Activated T-helper 2 cell treated with anti-CD3 and anti-CD28 coated beads, Interferon-gamma antibody, Interleukin-2, Interleukin-4, amounts not matched to agents 10 μg/mL and 5 μg/mL and 100 μg/mL, durations not matched to agents 14 hours and 24 hours and 36 hours (primary cell): Measurements from ENCODE around the gene SLC25A4. TPM values are rescaled to one million over a fixed set of nuclear protein-coding genes. Genes with fewer than 3 reads are reported as not detected.
"Not testable (repeated sequence)": the region's sequence is repeated elsewhere in the genome, so short reads cannot be mapped to it uniquely, and the experiment has no call there.

ENCODE experiments used
- DNase-seq: peaks from one replicate; pipeline ENCODE4 v3.0.0; 2021; ENCODE audit warnings: low spot score
- H3K27ac Mint-ChIP-seq: one replicate; pipeline ENCODE4 v1.8.0; 2021; ENCODE audit warnings: mixed read lengths
- H3K27me3 Mint-ChIP-seq: one replicate; pipeline ENCODE4 v1.8.0; 2021; ENCODE audit warnings: low read depth, mixed read lengths
- H3K36me3 Mint-ChIP-seq: one replicate; pipeline ENCODE4 v1.8.0; 2021; ENCODE audit warnings: low read depth, mixed read lengths
- H3K4me1 Mint-ChIP-seq: one replicate; pipeline ENCODE4 v1.8.0; 2021; ENCODE audit warnings: low read depth, mixed read lengths
- H3K4me3 Mint-ChIP-seq: one replicate; pipeline ENCODE4 v1.8.0; 2021; ENCODE audit warnings: low read depth, mild to moderate bottlenecking, moderate library complexity, mixed read lengths
- H3K9me3 Mint-ChIP-seq: one replicate; pipeline ENCODE4 v1.8.0; 2021; ENCODE audit warnings: mixed read lengths
- intact Hi-C: fragments of 100-400 bp; cut with micrococcal nuclease; formaldehyde crosslinking; loops from one replicate; pipeline ENCODE4 v1.15.1; 2023
- total RNA-seq: library from RNA; stranded (reverse); gene quantifications from 2 replicates; pipeline ENCODE4 v1.2.3, GENCODE V29; 2022

The SLC25A4 gene
- total RNA-seq, result 5.0 and 6.0 TPM in 2 replicates

DNA sequence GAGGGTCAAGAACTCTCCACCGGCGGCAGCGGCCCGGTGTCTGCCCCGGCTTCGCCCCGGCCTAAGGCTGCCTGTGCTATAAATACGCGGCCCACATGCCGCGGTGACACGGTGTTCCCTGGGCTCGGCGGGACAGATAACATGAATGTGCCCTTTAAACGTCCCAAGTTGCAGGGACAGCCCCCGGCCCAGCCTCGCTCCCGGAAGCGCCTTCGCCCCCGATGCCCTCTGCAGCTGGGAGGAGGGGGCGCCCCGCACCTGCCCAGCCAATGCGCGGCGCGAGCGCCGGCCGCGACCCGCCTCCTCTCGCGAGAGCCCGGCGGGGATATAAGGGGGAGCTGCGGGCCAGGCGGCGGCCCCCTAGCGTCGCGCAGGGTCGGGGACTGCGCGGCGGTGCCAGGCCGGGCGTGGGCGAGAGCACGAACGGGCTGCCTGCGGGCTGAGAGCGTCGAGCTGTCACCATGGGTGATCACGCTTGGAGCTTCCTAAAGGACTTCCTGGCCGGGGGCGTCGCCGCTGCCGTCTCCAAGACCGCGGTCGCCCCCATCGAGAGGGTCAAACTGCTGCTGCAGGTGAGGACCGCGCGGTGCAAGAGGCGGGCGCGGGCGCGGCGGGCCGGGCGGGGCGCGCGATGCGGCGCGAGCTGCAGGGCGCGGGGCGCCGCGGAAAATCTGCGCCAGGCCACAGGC lies at the start of gene SLC25A4:
TSS of gene SLC25A4 (plus strand) at position 355 of the 689 bp plus-strand sequence. CDS start at position 462, 107 bp downstream.
- H3K4me3 Mint-ChIP-seq, result peak within 1 kb of the TSS; percentile 83
- intact Hi-C loops, result loop anchor here (2.0 to 10.0 kb wide), 3 partner anchors 22 to 252 kb away; partner anchors contain the start of genes ANKRD37 and LRP2BP

GRCh38 chr4:185093603-185094002 lies 49.5 kb upstream of the SLC25A4 start:
- intact Hi-C loops, result no loop called here
- Mint-ChIP-seq H3K27ac (no peak overlapping the region), H3K9me3 (no peaks in the 10 kb centered on the region), H3K4me3 (no peak overlapping the region), H3K4me1 (no peaks in the 10 kb centered on the region), H3K27me3 (peaks cover 37% of the 10 kb centered on the region), H3K36me3 (no peaks in the 10 kb centered on the region)
- DNase-seq, result no peak

More for the DNA sequence above, at the start of gene SLC25A4:
- H3K27ac Mint-ChIP-seq, result no peak within 1 kb of the TSS
- peak; percentile 61 for DNase-seq
- peaks cover 4% of the 10 kb centered on the region for H3K4me1 Mint-ChIP-seq
- peaks cover 64% of the 10 kb centered on the region for H3K27me3 Mint-ChIP-seq
- no peaks in the 10 kb centered on the region for H3K9me3 Mint-ChIP-seq
- H3K36me3 Mint-ChIP-seq, result peaks cover 3% of the 10 kb centered on the region

- Mint-ChIP-seq H3K4me1 (no peaks in the 10 kb centered on the region), H3K27me3 (peaks cover 24% of the 10 kb centered on the region), H3K9me3 (no peaks in the 10 kb centered on the region), H3K36me3 (no peaks in the 10 kb centered on the region), H3K4me3 (no peak overlapping the region), H3K27ac (no peak overlapping the region)
- intact Hi-C loops, result loop anchor here (5.0 kb wide), 1 partner anchor 54 kb away; no protein-coding TSS in a partner anchor
- no peak for DNase-seq
These were observed 46.9 kb upstream of the SLC25A4 start for GRCh38 chr4:185096032-185096653.

- Mint-ChIP-seq H3K9me3 (no peaks in the 10 kb centered on the region), H3K36me3 (no peaks in the 10 kb centered on the region), H3K4me3 (no peak overlapping the region), H3K4me1 (no peaks in the 10 kb centered on the region), H3K27me3 (peaks cover 26% of the 10 kb centered on the region), H3K27ac (no peak overlapping the region)
- intact Hi-C loops, result loop anchor here (5.0 kb wide), 1 partner anchor 56 kb away; no protein-coding TSS in a partner anchor
- DNase-seq, result no peak
These were observed 44.6 kb upstream of the SLC25A4 start for GRCh38 chr4:185098474-185098873.

DNA sequence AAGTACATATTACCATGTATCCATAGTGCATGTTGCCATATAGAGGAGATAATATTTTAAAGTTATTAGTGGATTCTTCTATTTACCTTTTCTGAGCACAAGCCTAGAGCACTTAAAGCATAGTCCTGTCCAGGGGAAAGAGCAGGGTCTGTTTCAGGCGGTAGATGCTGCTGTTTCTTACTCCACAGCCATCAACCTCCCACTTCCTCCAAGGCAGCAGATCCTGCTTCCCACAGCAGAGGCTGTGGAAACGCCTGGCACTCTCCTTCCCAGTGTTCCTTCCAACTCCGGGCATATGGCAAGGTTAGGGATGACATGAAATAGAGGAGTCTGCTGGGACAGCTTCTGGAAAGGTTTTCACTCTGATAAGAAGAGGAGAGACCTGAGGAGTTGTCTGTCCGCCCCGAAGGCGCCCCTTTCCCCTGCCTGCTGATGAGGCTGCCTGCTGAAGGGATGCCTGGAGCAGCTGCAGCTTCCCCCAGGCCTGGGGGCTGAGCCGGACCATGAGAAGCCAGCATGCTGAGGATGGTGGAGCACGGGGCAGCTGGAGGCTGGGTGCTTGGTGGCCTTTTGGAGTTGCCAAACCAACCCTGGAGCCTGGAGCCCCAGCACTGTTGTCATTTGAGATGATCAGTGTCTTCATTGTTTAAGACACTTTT lies 43.9 kb upstream of the SLC25A4 start:
- Mint-ChIP-seq H3K4me1 (no peaks in the 10 kb centered on the region), H3K27ac (no peak overlapping the region), H3K9me3 (no peaks in the 10 kb centered on the region), H3K36me3 (no peaks in the 10 kb centered on the region), H3K4me3 (no peak overlapping the region), H3K27me3 (peaks cover 28% of the 10 kb centered on the region)
- no peak for DNase-seq
- intact Hi-C loops, result loop anchor here (5.0 kb wide), 1 partner anchor 57 kb away; no protein-coding TSS in a partner anchor

DNA sequence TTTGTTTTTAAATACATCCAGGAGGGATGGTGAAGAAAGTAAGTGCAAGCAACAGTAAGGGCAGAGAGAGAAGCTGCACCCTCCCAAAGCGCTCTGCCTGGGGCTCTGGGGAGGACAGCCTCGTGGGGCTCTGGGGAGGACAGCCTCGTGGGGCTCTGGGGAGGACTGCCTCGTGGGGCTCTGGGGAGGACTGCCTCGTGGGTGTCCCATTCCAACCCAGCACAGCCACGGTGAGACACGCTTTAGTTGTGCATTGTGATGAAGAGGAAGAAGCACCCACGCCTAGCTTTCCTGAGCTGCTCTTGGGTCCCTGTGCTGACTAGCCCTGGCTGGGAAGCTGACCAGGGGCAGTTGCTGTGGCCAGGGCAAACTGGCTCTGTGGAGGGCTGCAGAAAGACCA lies 43.1 kb upstream of the SLC25A4 start:
- intact Hi-C loops, result loop anchor here (5.0 kb wide), 1 partner anchor 58 kb away; no protein-coding TSS in a partner anchor
- H3K9me3 Mint-ChIP-seq, result no peaks in the 10 kb centered on the region
- no peaks in the 10 kb centered on the region for H3K36me3 Mint-ChIP-seq
- H3K4me3 Mint-ChIP-seq, result no peak overlapping the region
- H3K27me3 Mint-ChIP-seq, result peaks cover 31% of the 10 kb centered on the region
- H3K27ac Mint-ChIP-seq, result no peak overlapping the region
- no peak for DNase-seq
- H3K4me1 Mint-ChIP-seq, result no peaks in the 10 kb centered on the region

GRCh38 chr4:185100423-185100822 lies 42.6 kb upstream of the SLC25A4 start:
- DNase-seq, result no peak
- Mint-ChIP-seq H3K27me3 (peaks cover 28% of the 10 kb centered on the region), H3K4me1 (no peaks in the 10 kb centered on the region), H3K36me3 (no peaks in the 10 kb centered on the region), H3K9me3 (no peaks in the 10 kb centered on the region), H3K27ac (no peak overlapping the region), H3K4me3 (no peak overlapping the region)
- intact Hi-C loops, result no loop called here

GRCh38 chr4:185101354-185101890 lies 41.6 kb upstream of the SLC25A4 start:
- H3K9me3 Mint-ChIP-seq, result no peaks in the 10 kb centered on the region
- peaks cover 31% of the 10 kb centered on the region for H3K27me3 Mint-ChIP-seq
- intact Hi-C loops, result no loop called here

GRCh38 chr4:185104733-185105132 lies 38.3 kb upstream of the SLC25A4 start:
- intact Hi-C loops, result no loop called here
- H3K27me3 Mint-ChIP-seq, result peaks cover 38% of the 10 kb centered on the region
- H3K27ac Mint-ChIP-seq, result no peak overlapping the region
- H3K9me3 Mint-ChIP-seq, result no peaks in the 10 kb centered on the region
- no peaks in the 10 kb centered on the region for H3K36me3 Mint-ChIP-seq
- H3K4me3 Mint-ChIP-seq, result no peak overlapping the region
- H3K4me1 Mint-ChIP-seq, result peaks cover 2% of the 10 kb centered on the region
- DNase-seq, result no peak

More at GRCh38 chr4:185101354-185101890, 41.6 kb upstream of the SLC25A4 start:
- Mint-ChIP-seq H3K27ac (no peak overlapping the region), H3K4me3 (no peak overlapping the region), H3K4me1 (no peaks in the 10 kb centered on the region), H3K36me3 (no peaks in the 10 kb centered on the region)
- DNase-seq, result no peak

DNA sequence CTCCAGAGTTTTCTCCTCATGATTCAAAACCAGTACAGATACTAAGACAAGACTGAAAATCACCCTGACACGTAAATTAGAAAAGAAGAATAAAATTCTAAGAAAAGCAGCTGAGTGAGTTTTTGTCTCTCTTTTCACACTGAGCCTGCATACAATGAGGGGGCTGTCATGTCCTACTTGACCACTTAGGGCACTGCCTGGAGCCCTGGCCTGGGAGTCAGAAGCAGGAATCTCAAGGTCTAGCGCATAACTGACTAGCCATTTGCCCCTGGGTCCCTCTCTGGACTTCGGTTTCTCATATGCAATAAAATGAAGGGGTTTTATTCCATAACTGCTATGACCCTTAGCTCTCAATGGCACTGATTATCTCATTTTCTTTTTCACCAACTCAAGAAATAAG lies 36.7 kb upstream of the SLC25A4 start:
- Mint-ChIP-seq H3K27ac (no peak overlapping the region), H3K4me1 (peaks cover 2% of the 10 kb centered on the region), H3K9me3 (no peaks in the 10 kb centered on the region), H3K4me3 (no peak overlapping the region), H3K36me3 (no peaks in the 10 kb centered on the region), H3K27me3 (peaks cover 40% of the 10 kb centered on the region)
- DNase-seq, result no peak
- intact Hi-C loops, result no loop called here

DNA sequence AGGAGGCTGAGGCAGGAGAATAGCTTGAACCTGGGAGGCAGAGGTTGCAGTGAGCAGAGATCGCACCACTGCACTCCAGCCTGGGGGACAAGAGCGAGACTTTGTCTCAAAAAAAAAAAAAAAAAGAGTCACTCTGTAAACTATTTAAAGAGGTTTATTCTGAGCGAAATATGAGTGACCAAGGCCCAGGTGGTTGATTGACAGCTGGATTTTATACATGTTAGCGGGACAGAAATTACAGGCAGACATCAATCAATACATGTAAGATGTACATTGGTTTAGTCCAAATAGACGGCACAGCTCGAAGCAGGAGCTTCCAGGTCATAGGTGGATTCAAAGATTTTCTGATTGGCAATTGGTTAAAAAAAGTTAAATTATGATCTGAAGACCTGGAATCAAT lies 35.5 kb upstream of the SLC25A4 start:
- peaks cover 36% of the 10 kb centered on the region for H3K27me3 Mint-ChIP-seq
- H3K36me3 Mint-ChIP-seq, DNase-seq, intact Hi-C loops, H3K4me1 Mint-ChIP-seq, H3K9me3 Mint-ChIP-seq, H3K27ac Mint-ChIP-seq, H3K4me3 Mint-ChIP-seq: not testable (repeated sequence)

DNA sequence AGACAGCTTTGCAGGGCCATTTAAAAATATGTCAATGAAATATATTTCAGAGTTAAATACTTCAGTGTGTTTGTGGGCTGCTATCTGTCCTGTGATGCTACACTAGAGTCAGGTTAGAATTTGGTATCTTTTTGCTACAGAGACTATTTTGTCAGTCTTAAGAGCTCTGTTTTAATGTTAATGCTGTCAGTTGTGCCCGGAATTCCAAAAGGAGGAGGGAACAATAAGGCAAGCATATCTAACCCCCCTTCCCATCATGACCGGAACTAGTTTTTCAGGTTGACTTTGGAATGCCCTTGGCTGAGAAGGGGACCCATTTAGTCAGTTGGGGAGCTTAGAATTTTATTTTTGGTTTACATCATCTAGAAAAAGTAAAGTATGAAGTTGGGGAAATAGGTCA lies 34.9 kb upstream of the SLC25A4 start:
- intact Hi-C loops, result no loop called here
- no peaks in the 10 kb centered on the region for H3K36me3 Mint-ChIP-seq
- H3K9me3 Mint-ChIP-seq, result no peaks in the 10 kb centered on the region
- H3K4me1 Mint-ChIP-seq, result peaks cover 5% of the 10 kb centered on the region
- H3K27me3 Mint-ChIP-seq, result peaks cover 33% of the 10 kb centered on the region
- no peak for DNase-seq
- H3K4me3 Mint-ChIP-seq, result no peak overlapping the region
- no peak overlapping the region for H3K27ac Mint-ChIP-seq
